ENCODE results near the gene CTBP2.

Gene CTBP2

GRCh38 chr10:124942317-124943169 is 217.8 kb downstream of the CTBP2 start:
- H3K4me3 ChIP-seq (ENCODE audit: control insufficient read depth, low read depth, low read length), result no peak overlapping the region
- peak; percentile 28 for DNase-seq (ENCODE audit: low read depth)
- TF ChIP-seq CTCF (conservative IDR thresholded peaks at IDR 0.05; ENCODE audit: control insufficient read depth, insufficient read depth, low read depth, low read length), result no peak

- no peak for TF ChIP-seq CTCF (conservative IDR thresholded peaks at IDR 0.05; ENCODE audit: control insufficient read depth, insufficient read depth, low read depth, low read length)
- DNase-seq (ENCODE audit: low read depth), result no peak
- no peak within 1 kb of the TSS for H3K4me3 ChIP-seq (ENCODE audit: control insufficient read depth, low read depth, low read length)
These were observed 218.5 kb downstream of the CTBP2 start, which contains the start of gene ZRANB1 for GRCh38 chr10:124941823-124942222. Gene ZRANB1, plus strand, starts transcription at chr10:124942123. Its CDS starts 371 bp downstream, at chr10:124942494.

- no peak for TF ChIP-seq CTCF (conservative IDR thresholded peaks at IDR 0.05; ENCODE audit: control insufficient read depth, insufficient read depth, low read depth, low read length)
- no peak overlapping the region for H3K4me3 ChIP-seq (ENCODE audit: control insufficient read depth, low read depth, low read length)
- DNase-seq (ENCODE audit: low read depth), result no peak
These were observed 221.1 kb downstream of the CTBP2 start for GRCh38 chr10:124939290-124939689.

GRCh38 chr10:124936813-124937212 is 223.6 kb downstream of the CTBP2 start:
- no peak for DNase-seq (ENCODE audit: low read depth)
- no peak for TF ChIP-seq CTCF (conservative IDR thresholded peaks at IDR 0.05; ENCODE audit: control insufficient read depth, insufficient read depth, low read depth, low read length)
- no peak overlapping the region for H3K4me3 ChIP-seq (ENCODE audit: control insufficient read depth, low read depth, low read length)

GRCh38 chr10:124935946-124936345 is 224.4 kb downstream of the CTBP2 start:
- peak; percentile 61 for DNase-seq (ENCODE audit: low read depth)
- H3K4me3 ChIP-seq (ENCODE audit: control insufficient read depth, low read depth, low read length), result no peak overlapping the region
- no peak for TF ChIP-seq CTCF (conservative IDR thresholded peaks at IDR 0.05; ENCODE audit: control insufficient read depth, insufficient read depth, low read depth, low read length)

Measured in fibroblast of mammary gland (primary cell).